Suprapubic skin (tissue), 4 donors: Measurements from ENCODE around the gene CEP85L. TPM values are rescaled to one million over a fixed set of nuclear protein-coding genes. Genes with fewer than 3 reads are reported as not detected.

Experiments used
- DNase-seq, 2 donors: peaks; one replicate each; pipeline ENCODE4 v3.0.0-alpha.2; 2019; ENCODE audit warnings: low spot score in 2 of 2
- H3K27ac ChIP-seq: fragments of 200-600 bp; sonication (generic); one replicate; pipeline ENCODE4 v1.5.1; 2019
- H3K27me3 ChIP-seq: fragments of 200-600 bp; sonication (generic); one replicate; pipeline ENCODE4 v1.5.1; 2019
- H3K36me3 ChIP-seq: fragments of 200-600 bp; sonication (generic); one replicate; pipeline ENCODE4 v1.5.1; 2019
- H3K4me1 ChIP-seq: fragments of 200-600 bp; sonication (generic); one replicate; pipeline ENCODE4 v1.5.1; 2019
- H3K4me3 ChIP-seq: fragments of 200-600 bp; sonication (generic); one replicate; pipeline ENCODE4 v1.5.1; 2019; ENCODE audit warnings: mild to moderate bottlenecking
- H3K9me3 ChIP-seq: fragments of 200-600 bp; sonication (generic); one replicate; pipeline ENCODE4 v1.5.1; 2019
- EP300 ChIP-seq: sonication (generic); formaldehyde crosslinking; IDR thresholded peaks from one replicate; pipeline ENCODE4 v1.6.1; 2017; ENCODE audit warnings: antibody characterized with exemption
- POLR2A ChIP-seq, 2 donors: fragments of 450-650 bp; IDR thresholded peaks; one replicate each; pipeline ENCODE4 v1.6.1; 2017; ENCODE audit warnings: antibody characterized with exemption in 2 of 2, mild to moderate bottlenecking in 2 of 2, moderate library complexity in 2 of 2
- POLR2AphosphoS5 ChIP-seq, 3 donors: sonication (generic); formaldehyde crosslinking; IDR thresholded peaks; one replicate each; pipeline ENCODE4 v1.6.1; 2017; ENCODE audit warnings: antibody characterized with exemption in 3 of 3
- WGBS: methylation state at CpG from one replicate; pipeline ENCODE4 v1.1.5; 2018; 5-methylcytosine and 5-hydroxymethylcytosine counted together
- total RNA-seq, 4 donors: library from RNA; depleted of rRNA; stranded (reverse); fragments of >200 nt; gene quantifications; one replicate each; pipeline ENCODE4 v1.1.0, GENCODE V29; 2016
- TF ChIP-seq, protein P1 (sequence below), 2 donors: fragments of 200-600 bp in 1 of 2; fragments of 450-650 bp in 1 of 2; sonication (generic) in 1 of 2; IDR thresholded peaks; one replicate each; pipeline ENCODE4 v1.5.1; 2016 to 2019; ENCODE audit warnings: antibody characterized with exemption in 2 of 2, mild to moderate bottlenecking in 1 of 2, moderate library complexity in 1 of 2

CEP85L gene
- total RNA-seq, 4 donors from 2014 or later, result 4.7 to 9.5 (median 5.3) TPM

DNA sequence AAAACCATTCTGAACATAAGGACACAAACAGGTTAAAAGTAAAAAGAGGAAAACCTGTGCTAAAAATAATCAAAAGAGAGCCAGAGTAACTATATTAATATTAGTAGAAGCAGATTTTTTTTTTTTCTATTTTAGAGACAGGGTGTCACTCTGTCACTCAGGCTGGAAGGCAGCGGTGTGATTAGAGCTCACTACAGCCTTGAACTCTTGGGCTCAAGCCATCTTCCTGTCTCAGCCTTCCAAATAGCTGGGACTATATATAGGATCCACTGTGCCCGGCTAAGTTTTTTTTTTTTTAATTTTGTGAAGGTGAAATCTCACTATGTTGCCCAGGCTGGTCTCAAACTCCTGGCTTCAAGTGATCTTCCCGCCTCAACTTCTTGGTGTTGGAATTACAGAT, 136.7 kb downstream of the CEP85L start:
- Histone ChIP-seq H3K4me1 (no peaks in the 10 kb centered on the region), H3K9me3 (no peaks in the 10 kb centered on the region), H3K36me3 (no peaks in the 10 kb centered on the region), H3K4me3 (no peak overlapping the region), H3K27ac (no peak overlapping the region), H3K27me3 (no peaks in the 10 kb centered on the region)
- no peak for TF ChIP-seq EP300
- TF ChIP-seq POLR2AphosphoS5 (IDR thresholded peaks at IDR 0.05), result no peak
- TF ChIP-seq, protein P1, sequence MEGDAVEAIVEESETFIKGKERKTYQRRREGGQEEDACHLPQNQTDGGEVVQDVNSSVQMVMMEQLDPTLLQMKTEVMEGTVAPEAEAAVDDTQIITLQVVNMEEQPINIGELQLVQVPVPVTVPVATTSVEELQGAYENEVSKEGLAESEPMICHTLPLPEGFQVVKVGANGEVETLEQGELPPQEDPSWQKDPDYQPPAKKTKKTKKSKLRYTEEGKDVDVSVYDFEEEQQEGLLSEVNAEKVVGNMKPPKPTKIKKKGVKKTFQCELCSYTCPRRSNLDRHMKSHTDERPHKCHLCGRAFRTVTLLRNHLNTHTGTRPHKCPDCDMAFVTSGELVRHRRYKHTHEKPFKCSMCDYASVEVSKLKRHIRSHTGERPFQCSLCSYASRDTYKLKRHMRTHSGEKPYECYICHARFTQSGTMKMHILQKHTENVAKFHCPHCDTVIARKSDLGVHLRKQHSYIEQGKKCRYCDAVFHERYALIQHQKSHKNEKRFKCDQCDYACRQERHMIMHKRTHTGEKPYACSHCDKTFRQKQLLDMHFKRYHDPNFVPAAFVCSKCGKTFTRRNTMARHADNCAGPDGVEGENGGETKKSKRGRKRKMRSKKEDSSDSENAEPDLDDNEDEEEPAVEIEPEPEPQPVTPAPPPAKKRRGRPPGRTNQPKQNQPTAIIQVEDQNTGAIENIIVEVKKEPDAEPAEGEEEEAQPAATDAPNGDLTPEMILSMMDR (IDR thresholded peaks at IDR 0.05), result no peak
- TF ChIP-seq POLR2A (IDR thresholded peaks at IDR 0.05), result no peak
- 70% methylated on average over 3 of the region's 3 CpGs for WGBS
- DNase-seq, result no peak

DNA sequence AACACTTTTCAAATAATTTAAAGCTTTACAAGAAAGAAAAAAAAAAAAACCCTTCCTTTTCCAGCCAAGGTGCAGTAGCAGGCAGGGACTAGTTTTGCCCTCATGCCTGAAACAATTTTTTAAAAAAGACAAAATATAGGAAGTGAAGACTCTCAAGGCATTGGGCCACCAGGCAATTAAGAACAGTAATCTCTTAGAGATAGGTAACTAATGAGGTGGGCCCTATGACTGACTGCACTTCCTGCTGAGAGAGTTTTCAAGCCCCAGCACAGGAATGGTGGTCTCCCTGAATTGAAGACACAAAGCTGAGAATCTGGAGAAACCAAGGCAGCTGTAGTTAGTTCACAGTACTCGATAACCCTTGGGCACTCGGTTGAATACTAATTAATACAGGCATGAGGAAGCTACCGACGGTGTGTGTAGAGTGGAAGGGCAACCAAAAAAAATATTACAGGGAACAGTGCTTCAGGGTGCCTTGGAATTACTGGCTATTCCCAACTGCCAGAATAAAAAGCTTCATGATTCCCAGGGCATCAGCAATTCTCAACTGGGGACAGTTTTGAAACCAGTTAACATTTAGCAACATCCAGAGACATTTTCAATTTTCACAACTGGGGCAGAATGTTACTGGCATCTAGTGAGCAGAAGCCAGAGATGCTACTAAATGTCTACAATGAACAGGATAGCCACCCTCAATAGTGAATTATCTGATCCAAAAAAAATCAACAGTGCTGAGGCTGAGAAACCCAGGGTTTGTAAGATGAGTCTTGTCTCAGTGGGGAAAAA, 139.3 kb downstream of the CEP85L start:
- H3K4me1 ChIP-seq, result no peaks in the 10 kb centered on the region
- H3K4me3 ChIP-seq, result no peak overlapping the region
- no peaks in the 10 kb centered on the region for H3K36me3 ChIP-seq
- no peak for DNase-seq
- no peaks in the 10 kb centered on the region for H3K27me3 ChIP-seq
- 79% methylated on average over 4 of the region's 4 CpGs for WGBS
- TF ChIP-seq POLR2AphosphoS5 (IDR thresholded peaks at IDR 0.05), result no peak
- no peak for TF ChIP-seq POLR2A (IDR thresholded peaks at IDR 0.05)
- no peak for TF ChIP-seq EP300
- TF ChIP-seq, protein P1 (IDR thresholded peaks at IDR 0.05), result no peak
- H3K9me3 ChIP-seq, result no peaks in the 10 kb centered on the region
- no peak overlapping the region for H3K27ac ChIP-seq

DNA sequence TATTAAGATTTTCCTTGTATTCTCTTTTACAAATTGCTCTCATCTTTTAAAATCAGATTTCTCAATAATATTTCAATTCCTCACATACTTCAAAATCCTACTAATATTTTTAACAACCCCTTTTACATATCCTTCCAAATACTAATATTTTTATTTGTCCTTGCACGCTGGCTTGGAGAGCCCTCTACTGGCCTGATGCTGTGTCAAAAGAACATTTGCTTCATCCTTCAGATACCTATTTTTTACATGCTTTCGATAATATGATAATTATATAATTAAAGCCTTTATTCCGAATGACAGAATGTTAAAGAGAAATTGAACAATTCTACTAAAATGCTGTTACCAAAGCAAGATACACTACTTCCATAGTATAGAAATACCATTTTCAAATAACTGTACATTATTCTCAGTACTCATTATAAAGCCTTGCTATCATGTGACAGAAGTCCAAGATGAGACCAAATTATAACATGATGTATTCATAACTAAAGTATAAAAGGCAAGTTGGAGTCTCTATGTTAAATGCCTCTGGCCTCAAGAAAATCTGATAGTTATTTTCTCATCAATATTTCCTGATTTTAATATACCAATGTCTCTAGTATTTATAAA, 142.3 kb downstream of the CEP85L start:
- WGBS, result 67% methylated on average over 3 of the region's 3 CpGs
- Histone ChIP-seq H3K9me3 (no peaks in the 10 kb centered on the region), H3K27ac (no peak overlapping the region), H3K36me3 (peaks cover under 1% of the 10 kb centered on the region), H3K4me3 (no peak overlapping the region), H3K27me3 (no peaks in the 10 kb centered on the region), H3K4me1 (no peaks in the 10 kb centered on the region)
- TF ChIP-seq EP300, result no peak
- TF ChIP-seq, protein P1 (IDR thresholded peaks at IDR 0.05), result peak in 1 of 2 donors; percentile 31
- no peak for DNase-seq

DNA sequence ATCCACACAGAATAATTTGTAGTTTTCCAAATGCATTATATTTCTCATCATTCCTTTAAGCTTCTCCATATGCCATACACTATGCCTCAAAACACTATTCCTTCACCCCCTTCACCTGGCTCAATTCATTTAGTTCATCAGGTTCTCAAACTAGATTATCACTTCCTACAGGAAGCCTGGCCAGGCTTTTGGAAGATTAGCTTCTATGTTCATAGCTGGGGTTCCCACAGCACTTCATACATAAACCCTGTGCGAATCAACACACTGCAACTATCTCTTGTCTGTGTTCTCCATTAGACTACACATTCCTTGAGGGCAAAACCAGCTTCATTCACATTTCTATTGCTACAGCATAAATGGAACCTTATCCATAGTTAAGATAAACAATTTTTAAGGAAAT, 143.8 kb downstream of the CEP85L start:
- no peak overlapping the region for H3K4me3 ChIP-seq
- no peak overlapping the region for H3K27ac ChIP-seq
- peaks cover 3% of the 10 kb centered on the region for H3K36me3 ChIP-seq
- WGBS, result 96% methylated on average over 1 of the region's 1 CpG
- H3K27me3 ChIP-seq, result no peaks in the 10 kb centered on the region
- no peaks in the 10 kb centered on the region for H3K4me1 ChIP-seq
- TF ChIP-seq POLR2A (IDR thresholded peaks at IDR 0.05), result no peak
- TF ChIP-seq, protein P1 (IDR thresholded peaks at IDR 0.05), result no peak
- TF ChIP-seq EP300, result no peak
- no peak for TF ChIP-seq POLR2AphosphoS5 (IDR thresholded peaks at IDR 0.05)
- no peaks in the 10 kb centered on the region for H3K9me3 ChIP-seq
- no peak for DNase-seq

DNA sequence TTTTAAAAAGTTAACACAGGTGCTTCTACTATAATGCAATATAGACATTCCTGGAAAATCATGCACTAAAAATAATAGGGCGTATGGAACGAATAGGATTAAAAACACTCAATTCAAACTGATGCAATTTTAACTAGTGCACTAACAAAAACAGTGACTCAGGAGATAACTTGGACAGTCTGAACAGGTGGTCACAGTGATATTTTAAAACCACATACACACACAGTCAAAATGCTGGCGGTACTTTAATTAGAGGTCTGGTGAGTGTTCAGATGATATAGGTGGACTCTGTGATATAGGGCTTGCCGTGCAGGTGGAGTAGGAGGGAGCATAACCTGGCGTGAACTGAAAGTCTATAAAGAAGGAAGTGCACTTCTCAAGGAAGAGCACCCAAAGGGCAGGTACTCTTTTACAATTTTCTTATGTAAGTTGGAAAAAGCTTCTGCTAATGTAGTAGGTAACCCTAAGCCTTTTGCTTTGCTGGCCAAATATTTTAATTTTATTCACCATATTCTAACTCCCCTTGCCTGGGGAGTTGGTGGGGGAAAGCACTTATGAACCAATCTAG, 145.2 kb downstream of the CEP85L start:
- Histone ChIP-seq H3K4me3 (no peak overlapping the region), H3K36me3 (peaks cover 3% of the 10 kb centered on the region), H3K27me3 (no peaks in the 10 kb centered on the region), H3K9me3 (no peaks in the 10 kb centered on the region), H3K27ac (no peak overlapping the region), H3K4me1 (no peaks in the 10 kb centered on the region)
- 90% methylated on average over 5 of the region's 5 CpGs for WGBS
- DNase-seq, result no peak
- TF ChIP-seq EP300, result no peak
- TF ChIP-seq, protein P1 (IDR thresholded peaks at IDR 0.05), result no peak
- TF ChIP-seq POLR2AphosphoS5 (IDR thresholded peaks at IDR 0.05), result no peak
- TF ChIP-seq POLR2A (IDR thresholded peaks at IDR 0.05), result no peak
